Keratinocyte (primary cell): ENCODE results near the gene IRX4.

ENCODE experiments used
- EZH2 ChIP-seq: IDR thresholded peaks from one replicate; pipeline ENCODE4 v1.6.1; 2012; ENCODE audit warnings: inconsistent platforms, mild to moderate bottlenecking, low read length, moderate library complexity
- TF ChIP-seq, protein P1 (sequence below), 3 experiments: IDR thresholded peaks in 1 of 3; conservative IDR thresholded peaks in 1 of 3; optimal IDR thresholded peaks in 1 of 3; 2 replicates in 2 of 3; 3 replicates in 1 of 3; pipeline versions ENCODE3 to v1.5.1; 2011; ENCODE audit warnings: low read length in 3 of 3, mild to moderate bottlenecking in 3 of 3, moderate library complexity in 2 of 3, control low read depth in 1 of 3, inconsistent platforms in 1 of 3; ENCODE audit not compliant: insufficient read depth in 2 of 3; ENCODE audit errors: extremely low read depth in 1 of 3

DNA sequence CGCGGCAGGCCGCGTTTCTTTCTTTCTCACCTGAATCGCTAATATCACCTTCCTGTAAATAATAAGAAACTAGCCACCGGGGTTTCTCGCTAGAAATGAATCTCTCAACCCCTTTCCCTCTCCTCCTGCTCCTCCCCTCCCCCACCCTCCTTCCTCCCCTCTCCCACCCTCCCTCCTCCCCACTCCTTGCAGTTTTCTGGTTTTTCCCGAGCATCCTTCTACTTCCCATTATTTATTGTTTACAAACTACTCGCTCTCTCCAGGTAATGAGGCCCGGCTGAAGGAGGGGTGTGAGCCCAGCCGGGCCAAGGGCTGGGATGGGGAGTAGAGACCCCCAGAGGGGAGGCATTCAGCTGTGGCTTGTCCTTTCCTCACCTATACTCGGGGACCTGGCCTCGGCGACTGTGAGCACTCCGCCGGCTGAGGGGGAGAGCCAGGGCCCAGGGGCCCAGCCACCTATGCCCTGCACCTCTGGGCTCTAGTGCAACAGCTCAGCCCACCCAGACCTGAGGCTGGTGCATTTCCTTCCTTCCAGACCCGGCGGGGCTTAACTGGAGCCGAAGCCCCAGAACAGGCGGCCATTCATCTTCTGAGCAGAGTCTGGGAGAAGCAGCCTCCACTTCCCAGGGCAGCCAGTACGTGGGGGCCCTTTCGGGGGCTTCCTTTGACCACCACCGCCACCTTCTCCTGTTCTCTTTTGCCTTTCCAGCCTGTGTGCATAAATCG is 2.1 kb upstream of the IRX4 start:
- TF ChIP-seq, protein P1, sequence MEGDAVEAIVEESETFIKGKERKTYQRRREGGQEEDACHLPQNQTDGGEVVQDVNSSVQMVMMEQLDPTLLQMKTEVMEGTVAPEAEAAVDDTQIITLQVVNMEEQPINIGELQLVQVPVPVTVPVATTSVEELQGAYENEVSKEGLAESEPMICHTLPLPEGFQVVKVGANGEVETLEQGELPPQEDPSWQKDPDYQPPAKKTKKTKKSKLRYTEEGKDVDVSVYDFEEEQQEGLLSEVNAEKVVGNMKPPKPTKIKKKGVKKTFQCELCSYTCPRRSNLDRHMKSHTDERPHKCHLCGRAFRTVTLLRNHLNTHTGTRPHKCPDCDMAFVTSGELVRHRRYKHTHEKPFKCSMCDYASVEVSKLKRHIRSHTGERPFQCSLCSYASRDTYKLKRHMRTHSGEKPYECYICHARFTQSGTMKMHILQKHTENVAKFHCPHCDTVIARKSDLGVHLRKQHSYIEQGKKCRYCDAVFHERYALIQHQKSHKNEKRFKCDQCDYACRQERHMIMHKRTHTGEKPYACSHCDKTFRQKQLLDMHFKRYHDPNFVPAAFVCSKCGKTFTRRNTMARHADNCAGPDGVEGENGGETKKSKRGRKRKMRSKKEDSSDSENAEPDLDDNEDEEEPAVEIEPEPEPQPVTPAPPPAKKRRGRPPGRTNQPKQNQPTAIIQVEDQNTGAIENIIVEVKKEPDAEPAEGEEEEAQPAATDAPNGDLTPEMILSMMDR (optimal IDR thresholded peaks at IDR 0.05 in 1 of 3, IDR thresholded peaks at IDR 0.05 in 1 of 3, conservative IDR thresholded peaks at IDR 0.05 in 1 of 3; ENCODE audit: extremely low read depth in 1 of 3, insufficient read depth in 2 of 3, low read length in 3 of 3), result no peak
- TF ChIP-seq EZH2, result no peak
